Activated T-cell treated with anti-CD3 and anti-CD28 coated beads, Interleukin-2, amount 50 U/mL, for 72 hours (primary cell): ENCODE data around the gene ANKFN1. TPM values are rescaled to one million over a fixed set of nuclear protein-coding genes. Genes with fewer than 3 reads are reported as not detected.

Source experiments
- ATAC-seq, 2 donors: fragments of 150-1000 bp; cut with Tn5 transposase; replicated peaks in 1 of 2; 2 replicates each; pipeline ENCODE4 v1.10.0; 2021; ENCODE audit warnings: moderate library complexity in 2 of 2, mild to moderate bottlenecking in 1 of 2
- DNase-seq, 2 donors: peaks; one replicate each; pipeline ENCODE4 v3.0.0; 2021 to 2022; ENCODE audit warnings: mixed read lengths in 1 of 2
- H3K27ac Mint-ChIP-seq: one replicate; pipeline ENCODE4 v1.8.0; 2022; ENCODE audit warnings: mild to moderate bottlenecking, moderate library complexity, mixed read lengths
- H3K27me3 Mint-ChIP-seq: one replicate; pipeline ENCODE4 v1.8.0; 2022; ENCODE audit warnings: low read depth, mixed read lengths
- H3K36me3 Mint-ChIP-seq, 2 donors: one replicate each; pipeline ENCODE4 v1.8.0; 2022; ENCODE audit warnings: mixed read lengths in 2 of 2, mild to moderate bottlenecking in 1 of 2; ENCODE audit not compliant: insufficient read depth in 2 of 2
- H3K4me1 Mint-ChIP-seq: one replicate; pipeline ENCODE4 v1.8.0; 2022; ENCODE audit warnings: low read depth, mixed read lengths
- H3K4me3 Mint-ChIP-seq, 2 donors: one replicate each; pipeline ENCODE4 v1.8.0; 2022; ENCODE audit warnings: mild to moderate bottlenecking in 2 of 2, mixed read lengths in 2 of 2, moderate library complexity in 2 of 2
- H3K9me3 Mint-ChIP-seq, 2 donors: one replicate each; pipeline ENCODE4 v1.8.0; 2022; ENCODE audit warnings: mixed read lengths in 2 of 2
- total RNA-seq, 2 donors: library from RNA; stranded (reverse); gene quantifications; one replicate each; pipeline ENCODE4 v1.2.3, GENCODE V29; 2022

Gene ANKFN1
- total RNA-seq, 2 donors from 2014 or later, result not detected

DNA sequence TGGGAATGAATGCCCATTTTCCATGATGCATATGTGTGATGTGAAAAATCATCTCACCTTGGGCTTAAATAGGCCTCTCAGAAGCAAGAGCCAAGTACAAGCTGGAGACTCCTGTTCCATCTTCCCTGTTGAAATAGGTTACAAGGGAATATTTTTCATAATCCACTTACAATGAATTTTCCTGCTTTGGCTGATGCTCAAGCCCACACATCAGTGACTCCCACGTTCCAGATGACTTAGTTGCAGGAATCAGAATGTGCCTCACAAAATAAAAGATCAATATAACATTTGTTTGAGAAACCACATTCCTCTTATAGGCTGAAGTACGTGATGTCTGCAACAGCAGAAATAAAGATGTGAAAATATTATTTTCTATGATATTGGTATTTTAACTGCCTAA is 24.1 kb downstream of the ANKFN1 start:
- Mint-ChIP-seq H3K27ac (no peak overlapping the region), H3K4me3 (no peak overlapping the region), H3K4me1 (peaks cover 5% of the 10 kb centered on the region), H3K9me3 (no peaks in the 10 kb centered on the region), H3K27me3 (peaks cover 16% of the 10 kb centered on the region), H3K36me3 (no peaks in the 10 kb centered on the region)
- no peak for ATAC-seq
- no peak for DNase-seq

GRCh38 chr17:56178203-56178602 is 24.9 kb downstream of the ANKFN1 start:
- H3K27ac Mint-ChIP-seq, result no peak overlapping the region
- peaks cover 17% of the 10 kb centered on the region for H3K27me3 Mint-ChIP-seq
- DNase-seq (no peak), ATAC-seq (no peak)
- no peak overlapping the region for H3K4me3 Mint-ChIP-seq
- H3K9me3 Mint-ChIP-seq, result no peaks in the 10 kb centered on the region
- H3K36me3 Mint-ChIP-seq, result no peaks in the 10 kb centered on the region
- H3K4me1 Mint-ChIP-seq, result peaks cover 5% of the 10 kb centered on the region

- Mint-ChIP-seq H3K9me3 (no peaks in the 10 kb centered on the region), H3K4me3 (no peak overlapping the region), H3K27ac (no peak overlapping the region), H3K4me1 (no peaks in the 10 kb centered on the region), H3K27me3 (peaks cover 8% of the 10 kb centered on the region), H3K36me3 (no peaks in the 10 kb centered on the region)
- ATAC-seq, result no peak
- no peak for DNase-seq
Observed at GRCh38 chr17:56182081-56182480, 28.8 kb downstream of the ANKFN1 start.

DNA sequence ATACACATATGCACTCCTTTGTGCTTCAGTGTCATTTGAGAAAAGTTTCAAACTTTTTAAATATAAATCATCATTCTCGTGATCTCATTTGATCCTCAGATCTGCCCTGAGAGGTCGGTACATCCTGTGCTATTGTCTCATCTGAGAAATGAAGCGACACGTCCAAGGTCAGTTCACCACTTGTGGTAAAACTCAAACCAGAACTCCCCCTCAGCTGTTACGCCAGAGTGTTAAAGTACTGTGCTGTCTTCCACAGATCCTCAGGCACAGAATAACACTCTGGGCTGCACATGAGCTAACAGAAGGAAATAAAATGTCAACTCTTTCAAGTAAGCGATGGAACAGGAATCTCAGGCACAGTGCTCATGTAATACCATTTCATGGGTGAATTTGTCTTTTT is 31.4 kb downstream of the ANKFN1 start:
- Mint-ChIP-seq H3K27ac (no peak overlapping the region), H3K4me1 (no peaks in the 10 kb centered on the region), H3K9me3 (no peaks in the 10 kb centered on the region), H3K36me3 (no peaks in the 10 kb centered on the region), H3K4me3 (no peak overlapping the region), H3K27me3 (peaks cover 8% of the 10 kb centered on the region)
- ATAC-seq, result no peak
- DNase-seq, result no peak

- DNase-seq, result no peak
- H3K27ac Mint-ChIP-seq, result no peak overlapping the region
- no peaks in the 10 kb centered on the region for H3K4me1 Mint-ChIP-seq
- H3K9me3 Mint-ChIP-seq, result no peaks in the 10 kb centered on the region
- no peak for ATAC-seq
- peaks cover 8% of the 10 kb centered on the region for H3K27me3 Mint-ChIP-seq
- H3K36me3 Mint-ChIP-seq, result no peaks in the 10 kb centered on the region
- H3K4me3 Mint-ChIP-seq, result no peak overlapping the region
Observed at GRCh38 chr17:56185491-56186221, 32.4 kb downstream of the ANKFN1 start.

DNA sequence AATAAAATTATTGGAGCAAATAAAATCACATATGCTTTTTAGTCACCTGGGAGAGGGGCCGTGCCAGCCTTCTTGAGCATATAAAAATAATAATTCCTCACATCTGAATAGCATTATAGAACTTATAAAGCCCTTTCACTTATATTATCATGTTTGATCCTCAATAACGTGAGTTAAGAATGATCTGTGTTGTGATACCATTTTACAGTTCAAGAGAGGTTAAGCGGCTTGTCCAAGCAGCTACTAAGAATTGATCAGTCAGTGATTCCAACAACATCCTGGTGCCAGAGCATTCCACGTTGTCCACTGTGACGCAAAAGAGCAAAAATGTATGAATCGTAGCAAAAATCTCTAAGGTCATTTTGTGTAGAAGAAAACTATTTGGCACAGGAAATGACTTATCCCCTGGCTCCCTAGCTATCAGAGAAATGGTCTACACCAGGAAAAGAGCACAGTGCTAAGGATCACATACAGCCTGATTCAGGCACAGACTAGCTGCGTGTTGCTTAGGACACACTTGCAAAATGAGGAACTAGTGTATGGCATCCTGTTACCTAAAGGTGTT is 33.0 kb downstream of the ANKFN1 start:
- H3K9me3 Mint-ChIP-seq, result no peaks in the 10 kb centered on the region
- ATAC-seq, result no peak
- H3K27ac Mint-ChIP-seq, result no peak overlapping the region
- H3K27me3 Mint-ChIP-seq, result peaks cover 8% of the 10 kb centered on the region
- H3K4me1 Mint-ChIP-seq, result no peaks in the 10 kb centered on the region
- H3K36me3 Mint-ChIP-seq, result no peaks in the 10 kb centered on the region
- H3K4me3 Mint-ChIP-seq, result no peak overlapping the region
- no peak for DNase-seq

DNA sequence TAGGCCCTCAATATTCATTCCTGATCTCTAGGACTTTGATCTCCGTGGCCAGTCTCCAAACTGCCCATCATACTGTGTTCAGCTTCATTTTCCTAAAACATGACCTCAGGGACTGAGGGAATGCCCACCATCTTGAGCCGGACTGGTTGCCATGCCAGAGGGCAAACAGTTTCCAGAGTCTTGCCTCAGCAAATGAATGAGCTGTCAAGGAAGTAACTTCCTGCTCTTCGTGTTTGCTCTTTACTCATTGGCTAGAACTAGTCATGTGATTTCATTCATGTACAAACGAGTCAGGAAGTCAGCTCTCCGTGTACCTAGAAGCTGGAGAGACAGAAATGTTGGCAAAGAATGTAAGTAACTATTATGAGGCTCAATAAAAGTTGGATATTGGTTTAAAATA is 50.2 kb downstream of the ANKFN1 start:
- H3K27ac Mint-ChIP-seq, result no peak overlapping the region
- H3K4me1 Mint-ChIP-seq, result peaks cover 9% of the 10 kb centered on the region
- H3K36me3 Mint-ChIP-seq, result no peaks in the 10 kb centered on the region
- H3K9me3 Mint-ChIP-seq, result peaks cover 0 to 5% of the 10 kb centered on the region in 2 donors
- DNase-seq (no peak), ATAC-seq (no peak)
- no peak overlapping the region for H3K4me3 Mint-ChIP-seq
- no peaks in the 10 kb centered on the region for H3K27me3 Mint-ChIP-seq

GRCh38 chr17:56206351-56206750 is 53.1 kb downstream of the ANKFN1 start:
- H3K9me3 Mint-ChIP-seq, result peaks cover 0 to 7% of the 10 kb centered on the region in 2 donors
- H3K36me3 Mint-ChIP-seq, result no peaks in the 10 kb centered on the region
- no peak overlapping the region for H3K4me3 Mint-ChIP-seq
- H3K4me1 Mint-ChIP-seq, result peaks cover 9% of the 10 kb centered on the region
- DNase-seq (no peak), ATAC-seq (no peak)
- no peak overlapping the region for H3K27ac Mint-ChIP-seq
- H3K27me3 Mint-ChIP-seq, result no peaks in the 10 kb centered on the region

DNA sequence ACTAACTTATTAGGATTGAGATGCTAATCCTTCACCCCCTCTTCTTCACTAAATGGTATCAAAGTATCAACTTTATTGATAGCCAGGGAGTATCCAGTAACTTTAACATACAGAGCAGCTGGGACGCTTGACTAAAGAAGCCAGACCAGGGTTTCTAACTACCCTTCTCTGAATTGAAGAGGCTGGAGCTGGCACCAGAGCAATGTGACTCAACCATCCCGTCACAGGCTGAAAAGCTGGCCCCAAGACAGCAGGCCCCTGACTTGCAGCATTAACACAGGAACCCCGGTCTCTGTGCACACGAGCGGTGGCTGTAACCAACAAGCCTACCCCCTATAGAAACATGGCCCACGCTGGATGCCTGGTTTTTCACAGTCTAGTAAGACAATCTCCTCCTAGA is 59.8 kb downstream of the ANKFN1 start:
- DNase-seq, result no peak
- Mint-ChIP-seq H3K27ac (no peak overlapping the region), H3K27me3 (no peaks in the 10 kb centered on the region), H3K4me1 (no peaks in the 10 kb centered on the region), H3K9me3 (peaks cover 2% of the 10 kb centered on the region in 2 donors), H3K4me3 (no peak overlapping the region), H3K36me3 (no peaks in the 10 kb centered on the region)
- no peak for ATAC-seq

DNA sequence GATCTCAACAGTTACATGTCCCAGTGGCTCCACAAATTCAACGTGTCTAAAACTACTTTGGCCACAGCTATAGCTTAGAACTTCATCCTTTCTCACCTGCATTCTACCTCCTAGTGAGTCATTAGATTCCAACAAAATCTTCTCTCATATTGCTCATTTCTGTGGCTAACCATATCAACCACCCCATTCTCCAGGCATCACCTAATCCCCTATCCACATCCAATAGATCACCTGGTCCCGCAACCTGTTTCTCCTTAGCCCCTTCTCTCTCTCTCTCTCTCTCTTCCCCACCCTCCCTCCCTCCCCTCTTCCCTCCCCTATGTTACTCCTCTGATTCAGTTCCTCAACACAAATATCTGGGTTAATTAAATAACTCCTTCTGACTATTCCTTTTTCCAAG is 64.6 kb downstream of the ANKFN1 start:
- H3K4me1 Mint-ChIP-seq, result no peaks in the 10 kb centered on the region
- no peaks in the 10 kb centered on the region for H3K36me3 Mint-ChIP-seq
- H3K4me3 Mint-ChIP-seq, result no peak overlapping the region
- no peaks in the 10 kb centered on the region for H3K9me3 Mint-ChIP-seq
- DNase-seq, result no peak
- no peak for ATAC-seq
- no peak overlapping the region for H3K27ac Mint-ChIP-seq
- H3K27me3 Mint-ChIP-seq, result no peaks in the 10 kb centered on the region

DNA sequence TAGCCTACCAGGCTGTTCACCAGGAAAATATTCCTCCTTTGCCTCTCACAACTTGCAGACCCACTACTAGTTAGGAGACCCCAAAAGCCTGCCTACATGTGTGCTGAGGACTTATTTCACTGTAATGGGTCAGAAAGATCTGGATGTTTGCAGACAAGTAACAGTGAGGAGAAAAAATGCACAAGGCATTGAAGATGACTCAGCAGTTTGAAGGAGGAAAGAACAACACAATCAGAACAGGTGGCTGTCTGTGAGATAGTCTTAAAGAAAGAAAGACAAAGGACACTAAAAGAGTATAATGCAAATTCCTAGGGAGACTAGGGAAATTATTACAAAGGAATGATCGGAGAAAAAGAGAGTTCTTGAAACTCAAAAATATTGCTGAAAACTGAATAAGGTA is 69.0 kb downstream of the ANKFN1 start:
- Mint-ChIP-seq H3K36me3 (no peaks in the 10 kb centered on the region), H3K27ac (no peak overlapping the region), H3K4me1 (no peaks in the 10 kb centered on the region), H3K27me3 (no peaks in the 10 kb centered on the region), H3K4me3 (no peak overlapping the region), H3K9me3 (no peaks in the 10 kb centered on the region)
- ATAC-seq, result no peak
- DNase-seq, result no peak

- no peaks in the 10 kb centered on the region for H3K27me3 Mint-ChIP-seq
- DNase-seq (no peak), ATAC-seq (no peak)
- H3K36me3 Mint-ChIP-seq, result no peaks in the 10 kb centered on the region
- H3K9me3 Mint-ChIP-seq, result peaks cover 0 to 3% of the 10 kb centered on the region in 2 donors
- H3K4me3 Mint-ChIP-seq, result no peak overlapping the region
- no peak overlapping the region for H3K27ac Mint-ChIP-seq
- H3K4me1 Mint-ChIP-seq, result no peaks in the 10 kb centered on the region
Observed at GRCh38 chr17:56230660-56231059, 77.4 kb downstream of the ANKFN1 start.

- H3K4me1 Mint-ChIP-seq, result no peaks in the 10 kb centered on the region
- H3K36me3 Mint-ChIP-seq, result no peaks in the 10 kb centered on the region
Observed at GRCh38 chr17:56231252-56231651, 78.0 kb downstream of the ANKFN1 start.

DNA sequence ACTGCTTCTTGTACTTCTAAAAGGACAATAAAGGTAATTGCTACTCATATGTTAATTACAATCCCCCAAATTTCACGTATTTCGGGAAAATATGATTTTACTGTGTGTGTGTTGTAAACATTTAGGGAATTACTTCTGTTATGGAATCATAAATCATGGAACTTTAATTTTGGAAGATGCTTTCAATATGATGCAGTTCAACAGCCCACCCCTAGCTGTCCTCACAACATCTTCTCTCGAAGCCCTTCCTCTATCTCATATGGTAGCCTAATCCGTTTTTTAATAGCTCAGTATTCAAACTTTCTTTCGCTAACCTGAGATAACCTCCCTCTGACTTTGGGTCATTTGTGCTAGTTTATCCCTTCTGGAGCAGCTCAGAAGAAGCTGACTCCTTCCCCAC is 78.4 kb downstream of the ANKFN1 start:
- H3K9me3 Mint-ChIP-seq, result peaks cover 0 to 3% of the 10 kb centered on the region in 2 donors
- H3K4me3 Mint-ChIP-seq, result no peak overlapping the region
- H3K27ac Mint-ChIP-seq, result no peak overlapping the region
- H3K27me3 Mint-ChIP-seq, result no peaks in the 10 kb centered on the region
- no peaks in the 10 kb centered on the region for H3K4me1 Mint-ChIP-seq
- no peak for ATAC-seq
- H3K36me3 Mint-ChIP-seq, result no peaks in the 10 kb centered on the region
- DNase-seq, result no peak

More at GRCh38 chr17:56231252-56231651, 78.0 kb downstream of the ANKFN1 start:
- Mint-ChIP-seq H3K27me3 (no peaks in the 10 kb centered on the region), H3K27ac (no peak overlapping the region), H3K4me3 (no peak overlapping the region), H3K9me3 (peaks cover 0 to 3% of the 10 kb centered on the region in 2 donors)
- ATAC-seq (no peak), DNase-seq (no peak)
